Activated T-helper 1 cell treated with anti-CD3 and anti-CD28 coated beads, Interleukin-2, amount 50 U/mL, for 16 hours (primary cell): ENCODE measurements around the gene SYNE1.
"Not testable (repeated sequence)": the region's sequence is repeated elsewhere in the genome, so short reads cannot be mapped to it uniquely, and the experiment has no call there.

Experiments used
- DNase-seq, 2 donors: peaks; one replicate each; pipeline ENCODE4 v3.0.0-alpha.2; 2020; ENCODE audit warnings: low read depth in 1 of 2, low spot score in 1 of 2

The SYNE1 gene

DNA sequence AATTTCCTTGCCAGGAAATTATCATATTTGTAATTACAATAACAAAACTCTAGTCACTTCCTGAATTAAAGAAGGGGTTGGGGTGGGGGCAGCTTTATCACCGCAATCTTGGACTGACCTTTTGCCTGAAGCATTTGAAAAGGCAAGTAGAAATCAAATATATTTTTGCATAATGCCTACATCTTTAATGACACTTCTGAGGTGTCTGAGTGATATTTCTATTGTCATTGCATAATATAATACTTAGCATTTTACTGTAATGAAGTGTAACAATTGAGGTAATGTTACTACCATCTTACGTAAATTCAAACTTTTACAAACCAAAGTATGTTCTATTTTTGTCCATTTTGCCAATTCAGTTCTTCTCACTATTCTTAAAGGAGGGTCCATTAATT is 65.2 kb downstream of the SYNE1 start:
- DNase-seq: no peak

DNA sequence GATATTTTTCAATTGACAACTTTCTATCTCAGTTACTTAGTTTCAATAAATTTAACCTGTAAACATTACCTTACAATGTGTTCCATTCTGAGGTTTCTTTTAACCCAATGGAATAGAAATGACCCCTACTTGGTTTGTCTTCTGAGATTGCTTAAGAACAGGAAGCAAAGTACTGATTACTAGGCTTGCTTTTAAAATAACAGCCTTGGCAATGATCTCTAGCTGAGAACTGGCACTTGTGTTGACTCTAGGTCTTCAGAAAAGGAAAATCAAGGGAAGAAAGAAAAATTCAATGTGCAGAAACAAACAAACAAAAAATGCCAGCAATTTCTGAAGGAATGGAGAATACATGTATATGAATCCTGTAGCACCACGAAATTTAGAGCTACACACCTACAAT is 66.1 kb downstream of the SYNE1 start:
- DNase-seq: no peak

- no peak for DNase-seq
These were observed 70.9 kb downstream of the SYNE1 start for GRCh38 chr6:152566103-152566875.

DNA sequence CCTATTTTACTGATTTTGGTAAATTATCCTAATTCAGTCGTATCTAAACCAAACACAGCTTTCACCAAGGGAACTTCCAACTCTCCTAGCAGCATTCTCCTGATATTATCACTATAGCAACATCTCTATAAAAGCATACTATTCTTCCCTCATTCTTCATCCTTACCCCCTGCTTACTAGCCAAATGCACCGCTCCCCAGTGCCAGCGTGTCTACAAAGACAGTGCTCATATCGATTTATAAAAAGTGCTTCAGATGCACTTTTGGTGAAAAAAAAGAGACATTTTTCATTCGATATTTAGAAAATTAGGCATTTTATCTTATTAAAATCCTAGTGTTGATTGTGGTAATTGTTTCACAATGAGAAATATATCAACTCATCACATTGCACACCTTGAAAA is 74.0 kb downstream of the SYNE1 start:
- DNase-seq: no peak

DNA sequence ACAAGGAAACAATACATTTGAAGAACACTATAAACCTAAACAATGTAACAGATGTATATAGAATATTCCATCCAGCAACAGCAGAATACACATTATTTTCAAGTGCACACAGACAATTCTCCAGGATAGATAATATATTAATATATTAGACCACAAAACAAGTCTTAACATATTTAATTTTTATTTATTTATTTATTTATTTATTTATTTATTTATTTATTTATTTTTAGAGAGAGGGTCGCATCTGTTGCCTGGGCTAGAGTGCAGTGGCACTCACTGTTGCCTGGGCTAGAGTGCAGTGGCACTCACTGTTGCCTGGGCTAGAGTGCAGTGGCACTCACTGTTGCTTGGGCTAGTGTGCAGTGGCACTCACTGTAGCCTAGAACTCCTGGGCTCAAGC is 78.4 kb downstream of the SYNE1 start:
- DNase-seq: not testable (repeated sequence)

DNA sequence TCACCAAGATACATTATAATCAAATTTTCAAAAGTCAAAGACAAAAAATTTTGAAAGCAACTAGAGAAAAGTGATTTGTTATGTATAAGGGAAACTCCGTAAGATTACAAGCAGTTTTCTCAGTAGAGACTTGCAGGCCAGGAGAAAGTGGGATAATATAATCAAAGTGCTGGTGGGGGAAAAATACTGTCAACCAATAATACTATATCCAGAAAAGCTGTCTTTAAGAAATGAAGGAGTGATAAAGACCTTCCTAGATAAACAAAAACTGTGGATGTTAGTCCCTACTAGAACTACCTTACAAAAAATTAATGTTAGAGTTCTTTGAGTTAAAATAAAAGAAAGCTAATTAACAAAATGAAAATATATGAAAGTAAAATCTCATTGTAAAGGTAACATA is 79.7 kb downstream of the SYNE1 start:
- no peak for DNase-seq

DNA sequence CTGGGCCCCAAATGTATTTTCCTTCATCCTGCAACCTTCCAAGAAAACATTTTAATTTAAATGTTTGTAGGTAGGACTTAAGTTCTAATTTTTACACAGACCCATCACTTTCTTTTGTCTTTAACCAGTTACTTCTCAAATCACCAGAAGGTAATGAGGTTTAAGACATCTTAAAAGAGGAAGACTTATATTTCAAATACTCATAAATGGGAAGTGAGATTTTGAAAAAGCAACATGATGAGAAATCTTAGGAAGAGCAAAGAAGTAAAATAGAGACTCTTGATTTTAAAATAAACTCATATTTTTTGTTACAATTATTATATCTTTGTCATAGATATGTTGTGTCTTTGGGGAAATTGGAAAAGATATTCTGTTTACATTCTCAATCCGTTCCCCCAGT is 82.3 kb downstream of the SYNE1 start:
- no peak for DNase-seq

DNA sequence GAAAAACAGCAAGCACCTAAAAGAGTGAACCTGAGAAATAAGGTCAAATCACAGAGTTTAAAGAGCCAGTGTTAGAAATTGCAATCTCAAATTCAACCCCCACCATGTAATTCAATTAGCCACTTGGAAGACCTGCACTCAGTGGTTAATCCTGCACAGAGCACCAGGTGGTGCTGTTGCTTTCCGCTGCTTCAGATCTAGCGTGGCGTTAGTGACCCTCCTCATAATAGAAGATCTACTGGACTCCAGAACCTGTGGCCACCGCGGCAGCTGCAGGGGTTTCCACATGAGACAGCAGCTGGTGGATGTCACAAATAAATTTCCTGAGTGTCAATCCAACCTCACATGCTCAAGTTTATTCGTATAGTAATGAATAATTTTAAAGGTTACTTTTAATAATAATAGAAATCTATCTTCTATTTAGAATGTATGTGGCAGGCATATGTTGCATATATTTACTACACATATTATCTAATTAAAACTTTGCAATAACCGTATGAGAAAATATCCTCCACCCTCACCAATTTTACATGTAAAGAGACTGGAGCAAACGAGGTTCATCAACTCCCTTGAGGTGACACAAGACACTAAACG is 84.4 kb downstream of the SYNE1 start:
- no peak for DNase-seq

DNA sequence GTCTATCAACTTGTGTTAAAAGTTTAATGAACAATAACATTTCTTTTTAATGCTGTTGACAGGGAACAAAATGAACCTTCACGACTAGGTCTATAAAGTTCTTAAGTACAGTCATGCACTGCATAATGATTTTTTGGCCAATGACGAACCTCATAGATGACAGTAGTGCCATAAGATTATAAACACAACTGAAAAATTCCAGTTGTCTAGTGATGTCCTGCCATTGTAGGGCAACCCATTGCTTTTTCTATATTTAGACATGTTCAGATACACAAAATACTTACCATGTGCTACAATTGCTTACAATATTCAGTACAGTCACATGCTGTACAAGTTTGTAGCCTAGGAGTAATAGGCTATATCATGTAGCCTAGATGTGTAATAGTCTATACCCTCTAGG is 93.6 kb downstream of the SYNE1 start:
- DNase-seq: no peak

DNA sequence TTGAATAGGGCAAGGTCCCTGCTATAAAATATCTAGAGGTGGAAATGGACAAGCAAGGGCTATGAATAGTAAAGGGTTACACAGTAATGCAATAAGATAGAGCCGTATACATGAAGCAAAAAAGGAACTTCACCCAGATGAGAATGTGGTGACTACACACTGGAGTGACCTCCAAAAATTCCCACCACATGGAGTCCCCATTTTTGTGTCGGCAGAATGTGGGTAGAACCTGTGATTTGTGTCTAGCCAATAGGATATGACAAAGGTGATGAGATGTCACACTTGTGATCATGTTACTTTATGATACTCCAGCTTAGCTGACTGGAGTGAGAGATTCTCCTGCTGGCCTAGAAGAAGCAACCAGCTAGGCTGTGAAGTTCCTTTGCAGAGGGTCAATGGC is 96.8 kb downstream of the SYNE1 start:
- DNase-seq: no peak

DNA sequence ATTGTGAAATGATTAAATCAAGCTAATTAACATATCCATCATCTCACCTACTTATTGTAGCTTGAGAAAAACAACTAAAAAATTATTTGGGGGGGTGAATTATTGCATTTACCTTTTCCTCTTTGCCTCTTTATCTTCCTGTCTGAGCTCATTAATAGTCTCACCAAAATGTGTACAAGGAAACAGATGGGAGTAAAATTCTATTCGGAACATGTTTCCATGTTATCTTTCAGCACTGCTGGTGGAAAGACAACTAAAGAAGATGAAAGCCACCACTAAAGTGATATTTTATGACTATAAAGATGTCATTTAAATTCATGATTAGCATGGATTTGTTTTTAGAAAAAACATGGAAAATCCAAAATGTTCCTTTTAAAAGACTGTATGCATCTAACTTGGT is 102.6 kb downstream of the SYNE1 start:
- no peak for DNase-seq

- no peak for DNase-seq
These were observed 104.4 kb downstream of the SYNE1 start for GRCh38 chr6:152532556-152533422.

- no peak for DNase-seq
These were observed 105.5 kb downstream of the SYNE1 start for GRCh38 chr6:152531659-152532058.

DNA sequence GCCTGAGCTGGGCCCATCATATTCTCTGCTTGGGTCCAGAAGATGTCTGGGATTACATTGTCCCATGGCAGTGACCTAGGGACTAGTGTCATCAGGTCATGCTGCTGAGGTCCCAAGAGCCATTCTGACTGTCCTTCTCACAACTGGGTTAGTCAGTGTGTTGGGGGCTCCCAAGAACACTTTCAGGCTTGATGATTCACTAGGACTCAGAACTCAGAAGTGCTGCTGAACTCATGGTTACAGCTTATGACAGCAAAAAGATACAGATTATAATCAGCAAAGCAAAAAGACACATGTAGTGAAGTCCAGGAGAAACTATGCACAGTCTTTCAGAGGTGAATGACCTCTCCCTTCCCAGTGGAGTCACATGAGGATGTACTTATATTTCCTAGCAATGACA is 107.8 kb downstream of the SYNE1 start:
- DNase-seq: no peak

GRCh38 chr6:152514120-152514519 is 123.0 kb downstream of the SYNE1 start:
- DNase-seq: not testable (repeated sequence)

DNA sequence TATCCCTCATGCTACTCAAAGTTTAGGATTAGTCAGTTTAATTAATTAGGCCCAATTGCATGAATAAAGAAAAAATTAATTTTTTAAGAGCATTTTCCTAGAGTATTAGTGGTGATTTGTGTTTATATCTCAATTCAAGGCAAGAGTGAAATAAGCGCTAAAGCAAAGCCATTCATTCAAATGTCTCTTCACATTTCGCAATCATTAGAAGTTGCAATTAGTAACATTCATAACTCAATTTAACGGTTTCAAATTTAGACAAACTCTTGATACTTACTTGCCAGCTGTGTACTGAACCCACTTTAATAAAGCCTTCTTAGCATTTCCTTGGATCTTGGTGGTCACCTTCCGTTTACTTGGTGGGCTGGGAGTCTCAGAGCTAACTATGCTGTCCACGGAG is 127.2 kb downstream of the SYNE1 start:
- DNase-seq: no peak

DNA sequence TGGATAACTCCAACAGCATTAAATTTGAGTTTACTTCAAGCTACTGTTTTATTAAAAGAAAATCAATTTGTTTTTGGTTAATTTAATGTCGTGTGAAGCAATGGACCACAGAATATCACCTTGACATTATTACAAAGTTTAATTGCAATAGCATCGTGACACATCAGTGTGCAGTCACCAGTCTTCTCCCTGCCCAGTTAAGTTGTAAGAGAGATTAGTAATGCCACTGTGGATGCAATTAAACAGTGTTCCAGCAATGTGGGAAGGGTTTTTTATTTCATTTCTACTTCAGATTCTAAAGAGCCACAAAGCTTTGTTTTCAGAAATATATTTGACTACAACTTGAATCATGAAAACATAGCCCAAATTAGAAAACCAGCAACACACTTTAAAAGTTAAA is 128.7 kb downstream of the SYNE1 start:
- no peak for DNase-seq

DNA sequence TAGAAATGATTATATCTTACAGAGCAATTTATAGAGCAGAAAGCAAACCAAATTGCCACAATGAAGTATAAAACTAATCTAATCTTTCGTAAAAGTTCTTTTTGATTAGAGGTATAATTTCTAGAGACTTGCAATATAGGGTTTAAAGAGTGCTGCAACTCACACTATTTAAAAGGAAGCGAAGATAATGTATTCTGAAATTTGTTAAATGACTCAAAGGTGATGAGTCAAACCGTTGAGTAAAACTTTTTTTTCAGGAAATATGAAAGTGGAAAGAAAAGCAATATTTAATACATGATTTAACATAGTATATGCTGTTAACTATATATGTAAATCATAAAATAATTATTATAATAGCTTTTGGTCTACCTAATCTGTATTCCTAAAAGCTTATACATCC is 133.6 kb downstream of the SYNE1 start:
- no peak for DNase-seq

DNA sequence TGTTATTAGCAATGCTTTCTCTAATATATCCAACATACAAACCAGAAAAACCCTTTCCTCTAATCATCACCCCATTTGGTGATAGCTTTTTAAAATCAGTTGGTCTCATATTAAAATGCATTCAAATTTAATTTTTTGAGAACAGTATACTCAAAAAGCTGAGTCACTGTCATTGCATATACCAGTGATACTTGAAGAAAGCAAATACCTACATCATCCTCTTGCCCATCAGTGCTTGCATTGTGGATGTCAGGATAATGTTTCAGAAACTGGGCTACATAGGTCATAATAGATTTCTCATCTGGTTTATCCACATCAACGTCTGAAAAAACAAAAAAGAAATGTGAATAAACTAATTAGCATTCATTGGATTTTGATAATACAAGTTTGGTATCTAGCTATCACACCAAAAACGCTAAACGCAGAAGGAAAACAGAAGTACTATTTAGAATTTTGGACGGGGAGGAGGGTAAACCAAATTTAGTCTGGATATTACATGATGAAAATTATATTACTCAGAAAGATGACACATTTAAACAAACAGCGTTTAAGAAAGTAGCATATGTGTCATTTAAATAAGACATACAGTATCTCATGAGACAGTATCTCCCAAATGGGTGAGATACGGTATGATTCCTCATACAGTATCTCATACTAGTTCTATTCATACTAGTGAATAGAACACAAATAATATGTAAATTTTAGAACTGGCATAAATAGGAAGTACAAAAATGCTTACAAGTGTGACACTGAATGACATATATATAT is 134.6 kb downstream of the SYNE1 start:
- DNase-seq: no peak

DNA sequence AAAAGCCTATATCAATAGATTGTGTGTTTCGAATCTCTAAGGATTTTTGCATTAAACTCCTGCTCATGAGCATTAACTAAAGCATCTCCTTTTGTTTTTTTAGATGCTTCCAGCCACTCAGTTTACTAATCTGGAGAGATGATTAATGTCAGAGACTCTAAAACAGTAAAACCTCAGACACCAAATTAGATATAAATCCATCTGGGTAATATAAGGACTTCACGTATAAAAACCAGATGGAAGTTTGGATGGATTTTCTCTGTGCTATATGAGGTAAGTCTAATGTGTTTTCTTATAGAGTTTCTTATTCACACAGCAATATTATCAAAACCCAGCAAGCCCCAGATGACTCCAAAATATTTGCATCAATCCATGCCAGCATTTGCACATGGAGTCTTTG is 137.2 kb downstream of the SYNE1 start:
- DNase-seq: no peak

DNA sequence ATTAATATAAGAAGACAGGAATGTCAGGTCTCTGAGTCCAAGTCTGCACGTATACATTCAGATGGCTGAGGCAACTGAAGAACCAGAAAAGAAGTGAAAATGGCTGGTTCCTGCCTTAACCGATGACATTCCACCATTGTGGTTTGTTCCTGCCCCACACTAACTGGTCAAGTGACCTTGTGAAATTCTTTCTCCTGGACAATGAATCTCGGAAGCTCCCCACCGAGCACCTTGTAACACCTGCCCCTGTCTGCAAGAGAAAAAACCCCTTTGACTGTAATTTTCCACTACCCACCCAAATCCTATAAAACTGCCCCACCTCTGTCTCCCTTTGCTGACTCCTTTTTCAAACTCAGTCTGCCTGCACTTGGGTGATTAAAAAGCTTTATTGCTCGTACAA is 140.4 kb downstream of the SYNE1 start:
- DNase-seq: no peak
